Measurements from ENCODE around the gene RSRC1. TPM values are rescaled to one million over a fixed set of nuclear protein-coding genes. Genes with fewer than 3 reads are reported as not detected.

RSRC1 gene
- total and polyA plus RNA-seq, 2 of the 8 experiments (the other 6 are each of a cell fraction or from before 2014, with no cell fraction given), result 2.0 to 27.9 TPM

GRCh38 chr3:158568784-158569183, 458.9 kb downstream of the RSRC1 start:
- no peak overlapping the region for H2AFZ ChIP-seq (ENCODE audit: low read length)
- WGBS, 2 experiments (ENCODE audit: extremely low coverage in 1 of 2, insufficient coverage in 1 of 2, insufficient read length in 1 of 2, insufficient replicate concordance in 2 of 2, low coverage in 1 of 2, low lambda C conversion rate in 2 of 2, missing lambda C conversion rate in 1 of 2), result 91% methylated on average over 3 of the region's 3 CpGs; no CpG with 5 or more reads in 1 of the 2 experiments
- no peak overlapping the region for H2BK15ac ChIP-seq (ENCODE audit: low read length)
- H4K8ac ChIP-seq (ENCODE audit: extremely low read depth, insufficient read depth, low read length), result no peak overlapping the region
- TF ChIP-seq KDM1A (IDR thresholded peaks at IDR 0.05; ENCODE audit: borderline replicate concordance, low read length), result no peak
- TF ChIP-seq ATF3 (IDR thresholded peaks at IDR 0.05; ENCODE audit: insufficient read depth, low read depth, low read length), result no peak
- no peak for TF ChIP-seq RAD21 (IDR thresholded peaks at IDR 0.05 in 1 of 2, conservative IDR thresholded peaks at IDR 0.05 in 1 of 2; ENCODE audit: low read depth in 2 of 2, low read length in 2 of 2)
- no peak for TF ChIP-seq JUN (IDR thresholded peaks at IDR 0.05; ENCODE audit: low read depth, low read length)
- TF ChIP-seq MAFK (IDR thresholded peaks at IDR 0.05; ENCODE audit: low read depth, low read length), result no peak
- TF ChIP-seq CBX5 (IDR thresholded peaks at IDR 0.05; ENCODE audit: low read depth, low read length), result no peak
- TF ChIP-seq SIN3A (conservative IDR thresholded peaks at IDR 0.05 in 1 of 2, IDR thresholded peaks at IDR 0.05 in 1 of 2; ENCODE audit: low read depth in 1 of 2, low read length in 2 of 2), result no peak
- TF ChIP-seq, protein P1, sequence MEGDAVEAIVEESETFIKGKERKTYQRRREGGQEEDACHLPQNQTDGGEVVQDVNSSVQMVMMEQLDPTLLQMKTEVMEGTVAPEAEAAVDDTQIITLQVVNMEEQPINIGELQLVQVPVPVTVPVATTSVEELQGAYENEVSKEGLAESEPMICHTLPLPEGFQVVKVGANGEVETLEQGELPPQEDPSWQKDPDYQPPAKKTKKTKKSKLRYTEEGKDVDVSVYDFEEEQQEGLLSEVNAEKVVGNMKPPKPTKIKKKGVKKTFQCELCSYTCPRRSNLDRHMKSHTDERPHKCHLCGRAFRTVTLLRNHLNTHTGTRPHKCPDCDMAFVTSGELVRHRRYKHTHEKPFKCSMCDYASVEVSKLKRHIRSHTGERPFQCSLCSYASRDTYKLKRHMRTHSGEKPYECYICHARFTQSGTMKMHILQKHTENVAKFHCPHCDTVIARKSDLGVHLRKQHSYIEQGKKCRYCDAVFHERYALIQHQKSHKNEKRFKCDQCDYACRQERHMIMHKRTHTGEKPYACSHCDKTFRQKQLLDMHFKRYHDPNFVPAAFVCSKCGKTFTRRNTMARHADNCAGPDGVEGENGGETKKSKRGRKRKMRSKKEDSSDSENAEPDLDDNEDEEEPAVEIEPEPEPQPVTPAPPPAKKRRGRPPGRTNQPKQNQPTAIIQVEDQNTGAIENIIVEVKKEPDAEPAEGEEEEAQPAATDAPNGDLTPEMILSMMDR (IDR thresholded peaks at IDR 0.05; ENCODE audit: control extremely low read depth in 1 of 3, insufficient read depth in 1 of 3, low read depth in 1 of 3, low read length in 3 of 3), result no peak
- no peak for TF ChIP-seq RFX5 (IDR thresholded peaks at IDR 0.05; ENCODE audit: borderline replicate concordance, low read depth, low read length)
- H3K23me2 ChIP-seq (ENCODE audit: low read depth, low read length), result peaks cover 17% of the 10 kb centered on the region
- ChIA-PET CTCF (ENCODE audit: partially characterized antibody) (interaction anchor here (0.6 to 3.0 kb wide), 8 partner anchors 7 to 158 kb away, joined by 3 to 17 read pairs (median 5); partner anchors contain the start of genes GFM1 and LXN), POLR2A (ENCODE audit: partially characterized antibody) (no interaction called here)
- H3K9me3 ChIP-seq (ENCODE audit: insufficient read depth in 2 of 2, low read depth in 1 of 2, low read length in 1 of 2), result no peaks in the 10 kb centered on the region
- H3K27me3 ChIP-seq (replicated peaks in 1 of 4; ENCODE audit: control insufficient read depth in 3 of 4, extremely low read depth in 1 of 4, insufficient read depth in 3 of 4, low read length in 3 of 4), result peaks cover 0 to 13% (median 10%) of the 10 kb centered on the region in 4 experiments; a peak in 5 of 7 replicates
- H4K20me1 ChIP-seq (replicated peaks in 1 of 2; ENCODE audit: control insufficient read depth in 1 of 2, insufficient read depth in 2 of 2, low read length in 2 of 2), result peaks cover 0 to 2% of the 10 kb centered on the region in 2 experiments
- H3K79me2 ChIP-seq (ENCODE audit: control insufficient read depth in 1 of 2, insufficient read depth in 2 of 2, low read length in 2 of 2), result no peaks in the 10 kb centered on the region
- no peak overlapping the region for H3K14ac ChIP-seq (ENCODE audit: insufficient read length)
- no peak overlapping the region for H3K23ac ChIP-seq (ENCODE audit: insufficient read length)
- H3K9ac ChIP-seq (replicated peaks in 1 of 4; ENCODE audit: extremely low read depth in 1 of 4, low read depth in 3 of 4, low read length in 3 of 4), result no peak overlapping the region
- H3K4ac ChIP-seq (replicated peaks; ENCODE audit: insufficient read length, low read depth, low read length), result no peak overlapping the region
- DNase-seq (ENCODE audit: low read depth in 1 of 2, low spot score in 2 of 2) (no peak), FAIRE-seq (no peak)
- H3K4me2 ChIP-seq (ENCODE audit: insufficient read depth in 1 of 2, low read depth in 2 of 2, low read length in 2 of 2), result no peak overlapping the region
- H3K18ac ChIP-seq (ENCODE audit: extremely low read depth, low read length), result no peak overlapping the region
- no peak overlapping the region for H3K27ac ChIP-seq (ENCODE audit: low read depth, low read length)
- no peak overlapping the region for H3K4me3 ChIP-seq (ENCODE audit: extremely low read depth in 1 of 4, insufficient read depth in 2 of 4, low read depth in 3 of 4, low read length in 4 of 4)
- H2BK12ac ChIP-seq (ENCODE audit: low read depth, low read length), result no peak overlapping the region
- H3K36me3 ChIP-seq (ENCODE audit: control insufficient read depth in 2 of 4, insufficient read depth in 4 of 4, low read length in 3 of 4), result no peaks in the 10 kb centered on the region
- no peak overlapping the region for H4K91ac ChIP-seq (replicated peaks; ENCODE audit: insufficient read length, low read length)
- H2AK5ac ChIP-seq (ENCODE audit: low read depth, low read length), result no peak overlapping the region
- H3K4me1 ChIP-seq (replicated peaks in 1 of 4; ENCODE audit: control insufficient read depth in 3 of 4, insufficient read depth in 4 of 4, low read length in 3 of 4), result peaks cover 0 to 9% (median 3%) of the 10 kb centered on the region in 4 experiments; a peak in 2 of 7 replicates
- H3K56ac ChIP-seq (replicated peaks; ENCODE audit: insufficient read length, low read depth, low read length), result no peak overlapping the region
- H2BK5ac ChIP-seq (ENCODE audit: low read depth, low read length), result no peak overlapping the region
- no peak overlapping the region for H2BK20ac ChIP-seq (ENCODE audit: low read length)
- H4K5ac ChIP-seq (ENCODE audit: insufficient read length, low read depth, low read length), result no peak overlapping the region
- H2BK120ac ChIP-seq (replicated peaks; ENCODE audit: low read depth, low read length), result no peak overlapping the region
- no peaks in the 10 kb centered on the region; the same call in 1 of the 2 replicates for H3K79me1 ChIP-seq (ENCODE audit: low read depth, low read length)

All from H1 (cell line).